ENCODE data around the gene TICAM2. TPM values are rescaled to one million over a fixed set of nuclear protein-coding genes. Genes with fewer than 3 reads are reported as not detected.

TICAM2 gene
- polyA plus RNA-seq, 1 donor (not counting 4 experiments of a cell fraction or from before 2014, with no cell fraction given), result not detected

- Histone ChIP-seq H3K4me1 (ENCODE audit: control insufficient read depth, extremely low read depth, insufficient read depth, low read length) (peaks cover 17% of the 10 kb centered on the region), H3K27me3 (ENCODE audit: control insufficient read depth, extremely low read depth, insufficient read depth, low read length) (no peaks in the 10 kb centered on the region), H3K27ac (ENCODE audit: control insufficient read depth, insufficient read depth, low read length) (no peak overlapping the region), H3K4me2 (ENCODE audit: control insufficient read depth, extremely low read depth, insufficient read depth, low read depth, low read length) (no peak overlapping the region), H3K79me2 (ENCODE audit: control insufficient read depth, insufficient read depth, low read length) (no peaks in the 10 kb centered on the region), H2AFZ (ENCODE audit: control insufficient read depth, low read length) (peak overlapping the region; percentile 50), H3K9me3 (ENCODE audit: control insufficient read depth, low read depth, low read length) (no peaks in the 10 kb centered on the region), H4K20me1 (ENCODE audit: control insufficient read depth, extremely low read depth, insufficient read depth, low read length) (no peaks in the 10 kb centered on the region), H3K4me3 (ENCODE audit: control insufficient read depth in 2 of 3, extremely low read depth in 1 of 3, insufficient read depth in 2 of 3, low read depth in 1 of 3, low read length in 3 of 3) (no peak overlapping the region), H3K9me1 (ENCODE audit: control insufficient read depth, extremely low read depth, insufficient read depth, low read length) (no peaks in the 10 kb centered on the region), H3K9ac (ENCODE audit: control insufficient read depth, extremely low read depth, insufficient read depth, low read length) (no peak overlapping the region), H3K36me3 (ENCODE audit: control insufficient read depth in 2 of 2, extremely low read depth in 1 of 2, insufficient read depth in 2 of 2, low read length in 2 of 2) (no peaks in the 10 kb centered on the region)
- TF ChIP-seq EZH2 (IDR thresholded peaks at IDR 0.05; ENCODE audit: low read length), result no peak
- TF ChIP-seq, protein P1, sequence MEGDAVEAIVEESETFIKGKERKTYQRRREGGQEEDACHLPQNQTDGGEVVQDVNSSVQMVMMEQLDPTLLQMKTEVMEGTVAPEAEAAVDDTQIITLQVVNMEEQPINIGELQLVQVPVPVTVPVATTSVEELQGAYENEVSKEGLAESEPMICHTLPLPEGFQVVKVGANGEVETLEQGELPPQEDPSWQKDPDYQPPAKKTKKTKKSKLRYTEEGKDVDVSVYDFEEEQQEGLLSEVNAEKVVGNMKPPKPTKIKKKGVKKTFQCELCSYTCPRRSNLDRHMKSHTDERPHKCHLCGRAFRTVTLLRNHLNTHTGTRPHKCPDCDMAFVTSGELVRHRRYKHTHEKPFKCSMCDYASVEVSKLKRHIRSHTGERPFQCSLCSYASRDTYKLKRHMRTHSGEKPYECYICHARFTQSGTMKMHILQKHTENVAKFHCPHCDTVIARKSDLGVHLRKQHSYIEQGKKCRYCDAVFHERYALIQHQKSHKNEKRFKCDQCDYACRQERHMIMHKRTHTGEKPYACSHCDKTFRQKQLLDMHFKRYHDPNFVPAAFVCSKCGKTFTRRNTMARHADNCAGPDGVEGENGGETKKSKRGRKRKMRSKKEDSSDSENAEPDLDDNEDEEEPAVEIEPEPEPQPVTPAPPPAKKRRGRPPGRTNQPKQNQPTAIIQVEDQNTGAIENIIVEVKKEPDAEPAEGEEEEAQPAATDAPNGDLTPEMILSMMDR (optimal IDR thresholded peaks at IDR 0.05 in 1 of 3, IDR thresholded peaks at IDR 0.05 in 1 of 3, conservative IDR thresholded peaks at IDR 0.05 in 1 of 3; ENCODE audit: extremely low read depth in 1 of 3, insufficient read depth in 2 of 3, low read length in 3 of 3), result no peak
- FAIRE-seq, result no peak
- dilution Hi-C loops (cut with MboI; ENCODE audit: extremely low pct_ligation_motif_present, low sequenced_read_pairs), result no loop called here
- DNase-seq (ENCODE audit: low read depth, low spot score), result no peak
These were observed 43.8 kb downstream of the TICAM2 start for GRCh38 chr5:115558388-115558956.

DNA sequence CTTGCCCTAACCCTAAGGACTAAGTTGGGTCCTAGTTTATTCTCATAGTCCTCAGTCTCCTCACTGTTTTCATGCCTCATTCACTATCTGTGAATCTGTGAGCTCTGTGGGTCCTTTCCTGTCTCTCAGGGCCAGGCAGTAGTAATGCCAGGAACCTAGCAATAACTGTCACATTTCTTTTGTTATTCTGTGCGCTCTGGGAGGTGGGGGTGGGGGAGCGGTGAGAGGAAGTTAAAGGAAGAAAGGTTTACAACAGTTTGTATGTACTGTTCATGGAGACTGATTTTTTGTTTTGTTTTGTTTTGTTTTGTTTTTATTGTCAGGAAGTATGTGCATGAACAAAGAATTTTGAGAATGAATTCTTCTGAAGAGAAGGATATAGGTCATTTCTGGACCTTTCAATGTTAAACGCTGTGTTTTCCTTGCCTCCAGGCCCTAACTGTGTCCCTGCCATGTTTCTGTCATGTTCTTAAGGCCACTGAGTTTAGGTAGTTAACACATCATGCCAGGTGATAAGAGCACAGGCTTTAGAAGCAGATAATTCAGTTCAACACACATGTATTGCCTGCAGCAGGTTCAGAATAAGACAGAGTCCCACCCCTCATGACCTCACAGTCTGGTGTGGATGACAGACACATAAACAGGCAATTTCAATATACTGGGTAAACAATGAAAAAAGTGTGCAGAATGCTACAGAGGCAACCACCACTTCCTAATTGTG is 44.5 kb downstream of the TICAM2 start:
- DNase-seq (ENCODE audit: low read depth, low spot score) (no peak), FAIRE-seq (no peak)
- Histone ChIP-seq H3K4me1 (ENCODE audit: control insufficient read depth, extremely low read depth, insufficient read depth, low read length) (peaks cover 17% of the 10 kb centered on the region), H3K9ac (ENCODE audit: control insufficient read depth, extremely low read depth, insufficient read depth, low read length) (no peak overlapping the region), H3K9me3 (ENCODE audit: control insufficient read depth, low read depth, low read length) (no peaks in the 10 kb centered on the region), H3K79me2 (ENCODE audit: control insufficient read depth, insufficient read depth, low read length) (no peaks in the 10 kb centered on the region), H3K36me3 (ENCODE audit: control insufficient read depth in 2 of 2, extremely low read depth in 1 of 2, insufficient read depth in 2 of 2, low read length in 2 of 2) (no peaks in the 10 kb centered on the region), H3K27ac (ENCODE audit: control insufficient read depth, insufficient read depth, low read length) (no peak overlapping the region), H3K27me3 (ENCODE audit: control insufficient read depth, extremely low read depth, insufficient read depth, low read length) (no peaks in the 10 kb centered on the region), H3K9me1 (ENCODE audit: control insufficient read depth, extremely low read depth, insufficient read depth, low read length) (no peaks in the 10 kb centered on the region), H2AFZ (ENCODE audit: control insufficient read depth, low read length) (no peak overlapping the region), H4K20me1 (ENCODE audit: control insufficient read depth, extremely low read depth, insufficient read depth, low read length) (no peaks in the 10 kb centered on the region), H3K4me3 (ENCODE audit: control insufficient read depth in 2 of 3, extremely low read depth in 1 of 3, insufficient read depth in 2 of 3, low read depth in 1 of 3, low read length in 3 of 3) (no peak overlapping the region), H3K4me2 (ENCODE audit: control insufficient read depth, extremely low read depth, insufficient read depth, low read depth, low read length) (no peak overlapping the region)
- dilution Hi-C loops (cut with MboI; ENCODE audit: extremely low pct_ligation_motif_present, low sequenced_read_pairs), result no loop called here
- no peak for TF ChIP-seq EZH2 (IDR thresholded peaks at IDR 0.05; ENCODE audit: low read length)
- TF ChIP-seq, protein P1 (optimal IDR thresholded peaks at IDR 0.05 in 1 of 3, IDR thresholded peaks at IDR 0.05 in 1 of 3, conservative IDR thresholded peaks at IDR 0.05 in 1 of 3; ENCODE audit: extremely low read depth in 1 of 3, insufficient read depth in 2 of 3, low read length in 3 of 3), result no peak

Data from keratinocyte (primary cell).